Measurements from ENCODE around the gene UMAD1. TPM values are rescaled to one million over a fixed set of nuclear protein-coding genes. Genes with fewer than 3 reads are reported as not detected.

UMAD1 gene
- polyA plus RNA-seq, 3 donors, result 6.2 to 22.7 (median 18.6) TPM

- no peak overlapping the region for H3K27ac ChIP-seq (ENCODE audit: low read depth in 1 of 2, low read length in 2 of 2)
- no peak overlapping the region for H3K4me3 Mint-ChIP-seq
- H3K9me3 ChIP-seq (replicated peaks in 1 of 2; ENCODE audit: control insufficient read depth in 1 of 2, insufficient read depth in 1 of 2, low read length in 2 of 2), result no peaks in the 10 kb centered on the region
- no peak overlapping the region for H2AFZ ChIP-seq (ENCODE audit: insufficient read depth, low read depth, low read length, poor library complexity, severe bottlenecking)
- H4K20me1 ChIP-seq (ENCODE audit: insufficient read depth, low read length), result no peaks in the 10 kb centered on the region
- H3K4me2 ChIP-seq (replicated peaks; ENCODE audit: extremely low read depth, low read length, poor library complexity, severe bottlenecking), result no peak overlapping the region
- H3K4me3 ChIP-seq (replicated peaks in 1 of 3; ENCODE audit: low read depth in 2 of 3, low read length in 3 of 3), result no peak overlapping the region
- H3K79me2 ChIP-seq (ENCODE audit: insufficient read depth, low read length), result no peaks in the 10 kb centered on the region
- H3K4me1 Mint-ChIP-seq, result no peaks in the 10 kb centered on the region
- no peaks in the 10 kb centered on the region for H3K4me1 ChIP-seq (ENCODE audit: control insufficient read depth in 1 of 2, insufficient read depth in 2 of 2, low read length in 2 of 2)
- no peaks in the 10 kb centered on the region for H3K36me3 Mint-ChIP-seq
- H3K27me3 ChIP-seq (ENCODE audit: control insufficient read depth in 2 of 2, insufficient read depth in 2 of 2, low read length in 2 of 2), result no peaks in the 10 kb centered on the region
- TF ChIP-seq, protein P1, sequence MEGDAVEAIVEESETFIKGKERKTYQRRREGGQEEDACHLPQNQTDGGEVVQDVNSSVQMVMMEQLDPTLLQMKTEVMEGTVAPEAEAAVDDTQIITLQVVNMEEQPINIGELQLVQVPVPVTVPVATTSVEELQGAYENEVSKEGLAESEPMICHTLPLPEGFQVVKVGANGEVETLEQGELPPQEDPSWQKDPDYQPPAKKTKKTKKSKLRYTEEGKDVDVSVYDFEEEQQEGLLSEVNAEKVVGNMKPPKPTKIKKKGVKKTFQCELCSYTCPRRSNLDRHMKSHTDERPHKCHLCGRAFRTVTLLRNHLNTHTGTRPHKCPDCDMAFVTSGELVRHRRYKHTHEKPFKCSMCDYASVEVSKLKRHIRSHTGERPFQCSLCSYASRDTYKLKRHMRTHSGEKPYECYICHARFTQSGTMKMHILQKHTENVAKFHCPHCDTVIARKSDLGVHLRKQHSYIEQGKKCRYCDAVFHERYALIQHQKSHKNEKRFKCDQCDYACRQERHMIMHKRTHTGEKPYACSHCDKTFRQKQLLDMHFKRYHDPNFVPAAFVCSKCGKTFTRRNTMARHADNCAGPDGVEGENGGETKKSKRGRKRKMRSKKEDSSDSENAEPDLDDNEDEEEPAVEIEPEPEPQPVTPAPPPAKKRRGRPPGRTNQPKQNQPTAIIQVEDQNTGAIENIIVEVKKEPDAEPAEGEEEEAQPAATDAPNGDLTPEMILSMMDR (IDR thresholded peaks at IDR 0.05), result no peak
- no peaks in the 10 kb centered on the region for H3K27me3 Mint-ChIP-seq (ENCODE audit: low read depth in 3 of 3)
- intact Hi-C loops (cut with micrococcal nuclease), result no loop called here
- no peaks in the 10 kb centered on the region for H3K36me3 ChIP-seq (replicated peaks in 1 of 2; ENCODE audit: control insufficient read depth in 1 of 2, insufficient read depth in 2 of 2, low read length in 2 of 2)
- WGBS (ENCODE audit: insufficient coverage), result 100% methylated on average over 1 of the region's 3 CpGs
- H3K9me3 Mint-ChIP-seq, result peaks cover 0 to 2% (median 0%) of the 10 kb centered on the region in 7 donors
- DNase-seq, result no peak
- no peak overlapping the region for H3K27ac Mint-ChIP-seq
- no peak overlapping the region for H3K9ac ChIP-seq (ENCODE audit: insufficient read depth, low read length, poor library complexity, severe bottlenecking)
These were observed 268.1 kb downstream of the UMAD1 start for GRCh38 chr7:7908622-7909145.

DNA sequence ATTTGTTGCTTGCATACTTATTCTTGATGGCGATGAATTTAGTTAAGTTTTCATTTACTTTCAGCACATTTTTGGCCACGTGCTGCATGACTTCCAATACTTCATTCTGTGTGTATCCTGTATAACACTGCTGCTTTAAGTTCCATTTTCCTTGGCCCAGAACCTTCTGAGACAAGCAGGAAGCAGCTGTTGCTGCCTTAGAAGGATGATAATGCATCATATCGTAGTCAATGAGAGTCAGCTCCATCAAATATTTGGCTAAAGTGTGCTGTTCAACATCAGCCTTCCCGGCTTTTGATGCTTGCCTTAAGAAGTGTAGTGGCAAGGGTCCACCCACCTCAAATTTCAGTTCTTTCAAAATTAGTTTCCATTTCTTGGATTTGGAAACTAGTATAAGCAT is 268.8 kb downstream of the UMAD1 start:
- Mint-ChIP-seq H3K27me3 (ENCODE audit: low read depth in 3 of 3) (no peaks in the 10 kb centered on the region), H3K4me3 (no peak overlapping the region), H3K36me3 (no peaks in the 10 kb centered on the region), H3K27ac (no peak overlapping the region), H3K4me1 (no peaks in the 10 kb centered on the region), H3K9me3 (peaks cover 0 to 2% (median 0%) of the 10 kb centered on the region in 7 donors)
- no peak for DNase-seq
- Histone ChIP-seq H3K27me3 (ENCODE audit: control insufficient read depth in 2 of 2, insufficient read depth in 2 of 2, low read length in 2 of 2) (no peaks in the 10 kb centered on the region), H3K4me3 (replicated peaks in 1 of 3; ENCODE audit: low read depth in 2 of 3, low read length in 3 of 3) (no peak overlapping the region), H3K27ac (ENCODE audit: low read depth in 1 of 2, low read length in 2 of 2) (no peak overlapping the region), H3K4me1 (ENCODE audit: control insufficient read depth in 1 of 2, insufficient read depth in 2 of 2, low read length in 2 of 2) (no peaks in the 10 kb centered on the region), H4K20me1 (ENCODE audit: insufficient read depth, low read length) (no peaks in the 10 kb centered on the region), H3K79me2 (ENCODE audit: insufficient read depth, low read length) (no peaks in the 10 kb centered on the region), H3K4me2 (replicated peaks; ENCODE audit: extremely low read depth, low read length, poor library complexity, severe bottlenecking) (no peak overlapping the region), H3K36me3 (replicated peaks in 1 of 2; ENCODE audit: control insufficient read depth in 1 of 2, insufficient read depth in 2 of 2, low read length in 2 of 2) (no peaks in the 10 kb centered on the region), H3K9ac (ENCODE audit: insufficient read depth, low read length, poor library complexity, severe bottlenecking) (no peak overlapping the region), H2AFZ (ENCODE audit: insufficient read depth, low read depth, low read length, poor library complexity, severe bottlenecking) (no peak overlapping the region), H3K9me3 (replicated peaks in 1 of 2; ENCODE audit: control insufficient read depth in 1 of 2, insufficient read depth in 1 of 2, low read length in 2 of 2) (no peaks in the 10 kb centered on the region)
- WGBS (ENCODE audit: insufficient coverage), result 85% methylated on average over 3 of the region's 4 CpGs
- intact Hi-C loops (cut with micrococcal nuclease), result no loop called here
- TF ChIP-seq, protein P1 (IDR thresholded peaks at IDR 0.05), result no peak

Data from CD14-positive monocyte (primary cell).